NCI-H1417 treated with DMSO at 0.1 percent for 48 hours (cell line): ENCODE results near the gene TAMALIN.

Experiments
- DNase-seq: peaks from one replicate; lab custom pipeline; 2025; lab: John Stamatoyannopoulos, UW

Gene TAMALIN

GRCh38 chr12:51984657-51985056 lies 22.1 kb upstream of the TAMALIN start:
- DNase-seq = no peak

- no peak for DNase-seq
Observed at GRCh38 chr12:51985154-51985835, 21.5 kb upstream of the TAMALIN start.

GRCh38 chr12:51986834-51987233 lies 19.9 kb upstream of the TAMALIN start:
- DNase-seq = no peak

DNA sequence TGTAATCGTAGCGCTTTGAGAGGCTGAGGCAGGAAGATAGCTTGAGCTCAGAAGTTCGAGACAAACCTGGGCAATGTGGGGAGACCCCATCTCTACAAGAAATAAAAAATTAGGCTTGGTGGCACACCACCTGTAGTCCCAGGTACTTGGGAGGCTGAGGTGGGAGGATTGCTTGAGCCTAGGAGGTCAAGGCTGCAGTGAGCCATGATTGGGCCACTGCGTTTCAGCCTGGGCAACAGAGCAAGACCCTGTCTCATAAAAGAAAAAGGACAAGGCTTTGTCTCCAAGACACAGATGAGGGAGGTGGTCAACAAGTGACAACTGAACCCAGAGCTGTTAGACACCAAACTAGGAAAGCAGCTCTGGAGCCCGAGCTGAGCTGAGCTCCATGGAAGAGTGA lies 14.5 kb upstream of the TAMALIN start:
- DNase-seq = no peak

DNA sequence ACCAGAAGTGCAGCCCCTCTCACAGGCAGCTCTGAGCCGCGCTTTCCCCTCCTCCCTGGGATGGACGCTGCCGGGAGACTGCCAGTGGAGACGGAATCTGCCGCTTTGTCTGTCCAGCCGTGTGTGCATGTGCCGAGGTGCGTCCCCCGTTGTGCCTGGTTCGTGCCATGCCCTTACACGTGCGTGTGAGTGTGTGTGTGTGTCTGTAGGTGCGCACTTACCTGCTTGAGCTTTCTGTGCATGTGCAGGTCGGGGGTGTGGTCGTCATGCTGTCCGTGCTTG lies 12.3 kb upstream of the TAMALIN start:
- no peak for DNase-seq

DNA sequence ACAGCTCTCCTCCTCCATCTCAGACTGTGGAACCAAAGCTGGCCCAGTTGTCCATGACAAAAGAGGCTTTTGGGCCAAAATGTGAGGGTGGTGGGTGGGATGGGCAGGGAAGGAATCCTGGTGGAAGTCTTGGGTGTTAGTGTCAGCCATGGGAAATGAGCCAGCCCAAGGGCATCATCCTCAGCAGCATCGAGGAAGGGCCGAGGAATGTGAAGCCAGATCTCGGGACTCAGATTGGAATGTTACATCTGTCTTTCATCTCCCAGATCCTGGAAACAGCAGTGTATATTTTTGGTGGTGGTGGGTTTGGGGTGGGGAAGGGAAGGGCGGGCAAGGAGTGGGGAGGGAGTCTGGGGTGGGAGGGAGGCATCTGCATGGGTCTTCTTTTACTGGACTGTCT lies 11.8 kb upstream of the TAMALIN start:
- DNase-seq = no peak

DNA sequence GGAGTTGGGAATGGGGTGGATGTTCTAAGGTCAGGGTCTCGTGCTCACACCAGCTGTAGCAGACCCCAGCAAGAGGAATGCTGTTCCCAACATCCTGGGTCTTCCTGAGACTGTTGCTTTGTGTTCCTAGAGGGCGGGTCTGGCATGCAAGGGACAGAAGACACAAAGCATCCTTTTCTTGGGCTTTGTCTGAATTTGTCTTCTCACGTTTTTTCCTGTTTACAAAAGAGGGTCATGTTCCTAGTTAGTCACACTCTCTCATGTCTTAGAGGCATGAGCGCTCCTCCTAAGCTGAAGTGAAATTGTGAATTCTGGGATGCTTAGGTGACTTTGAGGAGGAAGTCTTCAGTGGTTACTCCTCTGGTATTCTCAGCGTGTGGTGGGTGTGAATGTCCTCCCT lies 9.6 kb upstream of the TAMALIN start:
- DNase-seq = no peak

GRCh38 chr12:52003016-52003550 lies 3.7 kb upstream of the TAMALIN start:
- no peak for DNase-seq

DNA sequence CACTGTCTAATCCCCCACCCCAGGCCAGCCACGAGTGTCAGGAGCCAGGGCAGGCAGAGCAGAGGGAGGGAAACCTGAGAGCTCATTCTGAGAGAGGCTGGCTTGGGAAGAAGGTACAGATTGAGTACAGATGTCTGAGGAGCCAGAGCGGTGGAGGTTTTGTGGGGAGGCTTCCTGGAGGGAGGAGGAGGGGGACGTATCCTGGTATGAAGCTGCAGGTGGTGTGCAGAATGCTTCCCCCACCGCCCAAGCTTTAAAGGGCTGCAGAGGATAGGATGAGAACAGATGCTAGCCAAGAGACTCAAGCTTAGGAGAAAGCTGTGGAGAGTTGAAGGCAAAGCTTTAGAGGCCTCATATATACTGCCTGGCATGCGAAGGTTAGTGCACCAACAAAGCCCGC lies 3.2 kb upstream of the TAMALIN start:
- DNase-seq = no peak

DNA sequence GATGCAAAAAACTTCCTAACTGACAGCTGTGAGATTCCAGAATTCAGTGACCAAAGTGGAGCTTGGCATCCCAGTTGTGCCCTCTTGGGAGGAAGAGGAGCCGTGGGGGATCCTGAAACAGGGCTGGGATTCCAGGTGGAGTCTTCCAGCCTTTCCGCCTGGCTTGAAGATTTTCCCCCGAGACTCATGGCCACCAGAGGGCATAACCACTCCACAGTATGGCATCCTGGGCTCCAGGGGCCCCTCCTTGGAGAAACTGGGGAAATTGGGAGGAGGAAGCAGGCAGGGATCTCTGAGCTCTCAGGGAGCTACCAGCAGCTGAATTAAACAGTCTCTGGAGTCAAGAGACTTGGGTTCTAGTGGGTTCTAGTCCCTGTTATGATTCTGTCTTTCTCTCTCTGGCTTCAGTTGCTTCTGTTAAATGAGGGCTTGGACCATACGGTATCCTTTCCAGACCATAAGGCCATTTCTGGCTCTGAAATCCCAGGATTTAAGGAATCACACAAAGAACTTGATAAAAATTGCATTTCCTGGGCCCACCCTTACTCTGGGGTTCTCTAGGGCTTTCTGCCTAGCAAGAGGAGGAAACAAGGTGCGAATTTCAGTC lies 2.6 kb upstream of the TAMALIN start:
- DNase-seq = peak; percentile 25

GRCh38 chr12:52005218-52005902 lies 1.4 kb upstream of the TAMALIN start:
- DNase-seq = no peak

DNA sequence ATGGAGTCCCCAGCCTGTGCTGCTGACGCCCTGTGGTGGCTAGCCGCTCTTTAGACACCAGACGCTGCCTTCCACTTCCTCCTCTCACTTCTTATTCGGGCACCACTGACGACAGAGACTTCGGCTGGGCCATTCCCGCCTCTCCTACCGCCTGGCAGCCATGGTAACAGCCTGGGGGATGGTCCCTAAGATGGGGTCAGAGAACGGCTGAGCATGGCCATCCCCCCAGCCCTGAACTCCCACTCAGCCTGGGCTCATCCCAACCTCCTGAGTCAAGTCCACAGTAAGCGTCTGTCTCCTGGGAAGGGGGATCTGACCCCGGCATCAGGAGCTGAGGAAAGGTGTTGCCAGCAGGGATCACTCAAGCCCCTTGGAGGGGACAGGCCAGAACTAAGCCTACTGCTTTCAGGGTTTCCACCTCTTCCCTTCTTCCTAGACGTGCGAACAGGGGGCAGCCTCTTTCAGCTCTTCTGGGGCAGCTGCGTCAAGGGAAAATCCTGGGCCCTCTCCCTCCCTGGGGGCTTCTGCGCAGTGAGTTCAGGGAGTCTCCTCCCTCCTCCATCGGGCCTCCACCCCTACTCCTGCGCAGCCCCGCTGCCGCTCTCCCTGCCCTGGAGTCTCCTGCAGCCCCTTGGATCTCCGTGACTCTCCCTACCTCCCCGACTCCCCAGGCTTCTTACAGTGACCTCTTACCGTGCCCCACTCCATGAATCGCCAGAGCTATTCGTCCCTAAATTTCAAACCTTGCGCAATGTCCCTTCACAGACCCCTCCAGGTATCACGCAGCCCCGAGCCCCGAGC lies 643 bp upstream of the TAMALIN start:
- no peak for DNase-seq

DNA sequence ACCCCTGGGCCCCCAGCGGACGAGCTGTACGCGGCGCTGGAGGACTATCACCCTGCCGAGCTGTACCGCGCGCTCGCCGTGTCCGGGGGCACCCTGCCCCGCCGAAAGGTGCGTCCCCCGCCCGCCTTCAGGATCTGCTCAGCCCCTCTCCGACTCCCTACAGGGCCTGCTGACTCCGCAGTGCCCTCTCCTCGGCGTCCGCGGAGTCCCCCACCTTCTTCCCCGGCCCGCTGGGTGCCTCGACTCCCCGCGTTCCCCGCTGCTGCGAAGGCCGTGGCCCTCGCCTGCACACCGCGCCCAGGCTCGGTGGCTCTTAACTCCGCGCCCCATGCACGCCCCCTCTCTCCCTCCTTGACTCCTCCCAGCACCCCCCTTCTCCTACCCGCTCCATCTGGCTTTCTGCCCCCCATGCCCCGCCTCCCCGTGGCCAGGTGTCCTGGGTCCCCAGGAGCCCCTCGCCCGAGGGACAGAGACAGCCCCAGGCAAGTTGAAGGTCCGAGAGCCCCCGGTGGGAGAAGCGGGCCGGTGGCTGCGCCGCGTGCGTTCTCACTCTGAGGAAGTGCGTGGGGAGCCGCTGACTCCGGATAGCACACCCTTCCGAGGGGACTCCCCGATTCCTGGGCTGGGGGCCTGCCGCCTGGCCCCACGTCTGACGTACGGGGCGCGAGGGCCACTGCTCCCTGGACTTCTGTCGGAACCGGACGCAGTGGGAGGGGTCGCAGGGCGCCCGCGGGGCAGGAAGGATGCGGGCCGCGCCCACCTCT lies 594 bp downstream of the TAMALIN start:
- DNase-seq = no peak

- no peak for DNase-seq
Observed at GRCh38 chr12:52007982-52008510, 1.3 kb downstream of the TAMALIN start.

DNA sequence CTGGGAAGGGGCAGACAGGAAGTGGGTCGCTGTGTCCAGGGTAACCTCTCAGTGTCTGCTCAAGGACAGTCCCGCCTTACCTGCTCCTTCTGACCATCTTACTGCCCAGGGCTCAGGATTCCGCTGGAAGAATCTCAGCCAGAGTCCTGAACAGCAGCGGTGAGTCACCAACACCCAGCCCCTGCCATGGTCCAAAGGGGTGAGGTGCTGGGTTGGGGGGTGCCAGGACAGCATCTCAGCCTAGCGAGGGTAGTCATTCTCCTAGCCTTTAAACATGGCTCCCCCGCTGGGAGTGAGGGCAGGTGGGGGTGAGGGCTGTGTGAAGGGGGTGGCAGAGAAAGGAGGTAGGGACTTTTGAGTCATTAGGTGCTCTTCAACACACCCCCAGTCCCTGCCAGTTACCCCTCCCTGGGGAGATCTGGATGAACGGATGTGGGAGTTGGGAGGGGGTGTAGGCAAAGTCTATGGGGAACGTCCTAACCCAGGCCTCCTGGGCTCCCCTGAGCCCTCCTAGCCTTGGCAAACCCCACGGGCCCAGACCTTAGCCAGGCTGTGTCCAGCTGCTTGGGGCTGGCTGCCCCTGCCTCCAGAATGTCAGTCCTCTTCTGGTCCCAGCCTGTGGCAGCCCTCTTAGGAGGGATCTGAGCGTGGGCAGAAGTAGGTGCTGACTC lies 2.5 kb downstream of the TAMALIN start:
- no peak for DNase-seq

- no peak for DNase-seq
Observed at GRCh38 chr12:52010152-52010622, 3.4 kb downstream of the TAMALIN start.

GRCh38 chr12:52010692-52011601 lies 4.2 kb downstream of the TAMALIN start:
- DNase-seq = no peak

DNA sequence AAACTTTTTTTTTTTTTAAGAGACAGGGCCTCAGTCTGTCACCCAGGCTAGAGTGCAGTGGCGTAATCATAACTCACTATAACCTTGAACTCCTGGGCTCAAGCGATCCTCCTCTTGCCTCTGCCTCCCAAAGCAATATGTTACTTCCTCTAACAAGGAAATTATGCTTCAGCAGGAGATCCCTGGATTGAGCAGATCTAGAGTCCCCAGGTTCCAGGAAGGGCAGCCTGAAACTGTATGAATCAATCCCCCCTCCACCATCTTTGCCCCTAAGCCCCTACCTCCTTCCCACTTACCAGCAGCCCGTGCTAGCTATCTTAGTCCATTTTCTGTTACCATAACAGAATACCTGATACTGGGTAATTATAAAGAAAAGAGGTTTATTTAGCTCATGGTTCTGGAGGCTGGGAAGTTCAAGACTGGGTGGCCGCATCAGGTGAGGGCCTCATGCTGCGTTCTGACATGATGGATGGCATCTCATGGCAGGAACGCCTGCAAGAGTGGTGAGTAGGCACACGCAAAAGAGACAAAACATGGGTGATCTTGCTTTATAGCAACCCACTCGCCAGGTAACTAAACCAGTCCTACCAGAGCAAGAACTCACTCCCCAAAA lies 5.0 kb downstream of the TAMALIN start:
- DNase-seq = no peak

- no peak for DNase-seq
Observed at GRCh38 chr12:52013626-52014310, 7.0 kb downstream of the TAMALIN start.
